Panc1 (cell line): ENCODE data around the gene DLG5.

Source experiments
- CTCF ChIP-seq: fragments of 450-650 bp; IDR thresholded peaks from 2 replicates; pipeline ENCODE4 v1.5.1; 2017; ENCODE audit warnings: mild to moderate bottlenecking
- POLR2AphosphoS5 ChIP-seq: IDR thresholded peaks from 2 replicates; pipeline ENCODE4 v1.6.1; 2012; ENCODE audit warnings: mild to moderate bottlenecking, low read depth, low read length, moderate library complexity

- no peak for TF ChIP-seq CTCF
- no peak for TF ChIP-seq POLR2AphosphoS5
Observed at GRCh38 chr10:77967611-77968022, 41.1 kb upstream of the DLG5 start.
